GM21390 (cell line): Measurements from ENCODE around the gene EMP3.
"Not testable (repeated sequence)": the region's sequence is repeated elsewhere in the genome, so short reads cannot be mapped to it uniquely, and the experiment has no call there.

Experiments
- ATAC-seq: cut with Tn5 transposase; IDR thresholded peaks from one replicate; pipeline ENCODE4 v1.9.1; 2021; ENCODE audit not compliant: unreplicated experiment

Gene EMP3, protein sequence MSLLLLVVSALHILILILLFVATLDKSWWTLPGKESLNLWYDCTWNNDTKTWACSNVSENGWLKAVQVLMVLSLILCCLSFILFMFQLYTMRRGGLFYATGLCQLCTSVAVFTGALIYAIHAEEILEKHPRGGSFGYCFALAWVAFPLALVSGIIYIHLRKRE

DNA sequence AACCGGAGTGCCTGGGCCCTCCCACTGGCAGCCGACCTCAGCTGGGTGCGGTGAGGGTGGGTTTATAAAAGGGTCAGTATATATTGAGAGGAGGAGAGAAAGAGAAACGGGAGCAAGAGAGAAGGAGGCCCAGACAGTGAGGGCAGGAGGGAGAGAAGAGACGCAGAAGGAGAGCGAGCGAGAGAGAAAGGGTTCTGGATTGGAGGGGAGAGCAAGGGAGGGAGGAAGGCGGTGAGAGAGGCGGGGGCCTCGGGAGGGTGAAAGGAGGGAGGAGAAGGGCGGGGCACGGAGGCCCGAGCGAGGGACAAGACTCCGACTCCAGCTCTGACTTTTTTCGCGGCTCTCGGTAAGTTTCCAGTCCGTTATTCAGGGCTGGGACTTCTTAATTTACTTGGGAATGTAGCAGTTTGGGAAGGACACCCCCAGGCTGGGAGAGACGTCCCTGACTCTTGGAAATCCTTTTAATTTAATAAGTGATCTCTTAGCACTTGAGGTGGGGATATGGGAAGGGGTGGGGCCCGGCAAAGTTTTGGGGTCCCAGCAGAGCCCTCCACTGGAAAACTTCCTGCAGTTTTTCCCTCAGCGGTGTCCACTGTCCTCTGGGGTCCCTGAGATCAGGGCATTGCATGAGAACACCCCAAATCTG, at the start of gene EMP3:
TSS of gene EMP3 (plus strand) at position 288 of the 646 bp plus-strand sequence. CDS start 1,293 bp downstream, outside the sequence.
- no peak for ATAC-seq

DNA sequence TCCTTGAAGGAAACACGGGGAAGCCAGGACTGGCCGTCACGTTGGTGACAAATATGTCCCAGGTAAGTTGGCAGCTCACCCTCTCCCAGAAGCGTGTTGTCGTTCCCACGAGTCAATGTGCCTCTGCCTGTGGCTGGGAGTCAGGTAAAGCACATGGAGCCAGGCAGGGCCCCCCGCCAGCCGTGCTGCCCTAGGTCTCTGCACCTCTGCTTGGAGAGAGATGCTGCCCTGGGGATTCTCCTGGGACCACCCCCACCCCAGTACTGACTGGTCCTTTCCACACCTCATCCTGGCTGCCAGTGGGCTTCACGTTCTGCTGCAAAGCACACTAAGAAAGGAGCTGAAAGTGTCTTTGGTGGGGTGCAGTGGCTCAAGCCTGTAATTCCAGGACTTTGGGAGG, 45.6 kb upstream of the EMP3 start:
- no peak for ATAC-seq

DNA sequence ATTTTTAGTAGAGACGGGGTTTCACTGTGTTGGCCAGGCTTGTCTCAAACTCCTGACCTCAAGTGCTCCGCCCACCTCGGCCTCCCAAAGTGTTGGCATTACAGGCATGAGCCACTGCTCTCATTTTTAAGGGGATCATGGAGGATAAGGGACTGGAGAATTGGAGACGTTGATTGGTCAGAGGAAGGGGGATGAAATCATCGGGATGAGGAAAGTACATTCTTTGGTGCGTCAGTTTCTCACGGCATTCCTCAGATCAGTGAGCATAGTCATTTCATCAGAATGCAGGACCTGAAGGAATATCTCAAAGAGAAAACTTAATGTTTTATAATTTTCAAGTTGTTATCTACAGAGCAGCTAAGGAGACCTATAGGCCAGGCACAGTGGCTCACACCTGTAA, 41.4 kb upstream of the EMP3 start:
- no peak for ATAC-seq

DNA sequence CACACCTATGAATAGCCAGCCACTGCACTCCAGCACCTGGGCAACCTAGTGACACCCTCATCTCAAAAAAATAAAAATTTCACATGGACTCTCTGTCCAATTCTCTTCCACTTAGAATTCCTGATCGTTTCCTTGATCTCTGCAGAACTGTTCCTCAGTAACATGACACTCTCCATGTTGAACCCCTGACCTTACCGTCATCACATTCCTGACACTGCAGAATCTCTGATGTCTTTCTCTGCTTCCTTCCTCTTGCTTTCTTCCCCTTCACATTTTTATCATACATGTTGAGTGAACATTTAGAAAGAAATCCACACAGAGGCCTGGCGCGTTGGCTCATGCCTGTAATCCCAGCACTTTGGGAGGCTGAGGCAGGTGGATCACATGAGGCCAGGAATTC, 40.5 kb upstream of the EMP3 start:
- no peak for ATAC-seq

DNA sequence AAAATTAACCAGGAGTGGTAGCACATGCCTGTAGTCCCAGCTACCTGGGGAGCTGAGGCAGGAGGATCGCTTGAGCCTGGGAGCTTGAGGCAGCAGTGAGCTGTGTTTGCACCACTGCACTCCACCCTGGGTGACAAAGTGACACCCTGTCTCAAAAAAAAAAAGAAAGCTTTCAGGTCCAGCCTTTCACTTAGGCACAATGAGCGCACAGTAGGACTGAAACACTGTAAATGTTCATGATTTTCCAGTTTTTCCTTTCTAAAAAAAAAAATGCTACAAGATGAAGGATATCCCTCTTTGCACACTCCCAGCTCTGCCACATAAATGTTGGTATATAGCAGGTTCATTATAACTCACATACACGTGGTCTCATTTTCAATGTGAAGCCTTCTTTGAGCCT, 37.6 kb upstream of the EMP3 start:
- no peak for ATAC-seq

DNA sequence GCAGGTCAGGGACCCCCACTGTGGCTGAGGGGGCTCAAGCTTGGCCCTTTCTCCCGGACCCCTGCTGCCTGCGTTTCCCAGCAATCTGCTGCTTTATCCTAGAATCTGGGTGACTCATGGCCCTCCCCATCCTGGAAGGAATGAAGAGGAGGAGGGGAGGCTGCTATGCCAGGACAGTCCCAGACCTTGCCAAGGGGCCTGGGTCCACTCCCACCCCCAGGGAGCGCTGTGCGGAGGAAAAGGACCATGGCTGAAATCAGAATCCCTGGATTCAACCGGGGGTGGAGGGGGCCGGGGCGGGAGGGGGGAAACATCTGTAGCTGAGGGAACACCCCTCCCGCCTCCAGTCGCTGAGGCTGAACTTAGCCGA, 35.0 kb upstream of the EMP3 start:
- ATAC-seq = no peak

DNA sequence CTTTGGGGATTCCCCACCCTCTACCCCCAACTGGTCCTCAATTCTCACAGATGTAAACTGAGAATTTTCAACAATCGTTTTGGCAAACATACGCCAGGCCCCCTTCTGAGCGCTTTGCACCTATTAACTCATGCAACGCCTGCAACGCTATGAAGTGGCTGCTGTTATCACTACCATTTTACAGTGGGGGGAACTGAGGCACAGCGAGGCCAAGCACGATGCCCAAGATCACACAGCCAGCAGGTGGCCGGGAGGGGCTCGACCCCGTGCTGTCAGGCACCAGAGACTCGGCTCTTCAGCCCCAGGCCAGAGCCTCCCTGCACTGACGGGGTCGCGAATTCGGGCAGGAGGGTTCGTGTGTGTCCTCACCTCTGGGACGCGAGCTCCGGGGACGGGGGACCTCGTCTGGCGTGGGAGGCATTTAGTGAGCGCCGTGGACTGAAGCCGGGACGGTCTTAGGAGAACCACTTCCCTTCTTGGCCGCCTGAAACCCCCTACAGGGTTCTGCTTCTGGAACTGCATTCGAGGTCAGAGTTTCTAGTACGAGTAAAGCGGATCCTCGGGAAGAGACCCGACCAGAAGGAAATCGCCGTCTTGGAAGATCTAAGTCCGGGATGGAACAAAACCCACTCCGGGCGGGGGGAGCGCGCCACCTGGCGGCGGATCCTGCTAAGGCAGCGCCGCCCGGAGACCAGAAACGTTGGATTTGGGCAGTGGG, 34.4 kb upstream of the EMP3 start:
- no peak for ATAC-seq

DNA sequence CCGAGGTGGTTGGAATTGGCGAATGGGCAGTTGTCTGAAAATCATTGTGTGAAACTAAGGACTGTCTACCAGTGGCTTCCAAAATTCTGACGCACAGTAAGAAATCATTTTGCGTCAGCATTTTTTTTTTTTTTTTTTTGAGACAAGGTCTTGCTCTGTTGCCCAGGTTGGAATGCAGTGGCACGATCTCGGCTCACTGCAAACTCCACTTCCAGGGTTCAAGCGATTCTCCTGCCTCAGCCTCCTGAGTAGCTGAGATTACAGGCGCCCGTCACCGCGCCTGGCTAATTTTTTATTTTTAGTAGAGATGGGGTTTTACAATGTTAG, 33.9 kb upstream of the EMP3 start:
- ATAC-seq = not testable (repeated sequence)

DNA sequence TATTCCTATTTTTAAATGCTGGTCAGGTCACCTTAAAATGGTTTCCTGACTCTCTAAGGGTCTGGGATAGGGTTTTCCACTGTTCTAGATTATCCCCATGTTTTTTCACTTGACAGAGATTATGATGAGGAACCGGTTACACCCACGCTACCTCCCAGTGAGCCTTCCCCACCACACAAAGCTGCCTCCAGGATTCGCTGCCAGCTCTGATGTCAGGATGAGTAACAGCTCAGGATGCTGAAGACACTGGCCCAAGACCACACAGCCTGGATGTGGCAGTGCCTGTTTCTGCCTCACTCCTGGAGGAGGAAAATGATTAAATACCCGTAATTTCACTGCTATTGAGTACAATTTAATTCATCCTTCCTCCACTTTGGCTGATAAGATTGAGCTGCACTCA, 32.6 kb upstream of the EMP3 start:
- ATAC-seq = no peak

DNA sequence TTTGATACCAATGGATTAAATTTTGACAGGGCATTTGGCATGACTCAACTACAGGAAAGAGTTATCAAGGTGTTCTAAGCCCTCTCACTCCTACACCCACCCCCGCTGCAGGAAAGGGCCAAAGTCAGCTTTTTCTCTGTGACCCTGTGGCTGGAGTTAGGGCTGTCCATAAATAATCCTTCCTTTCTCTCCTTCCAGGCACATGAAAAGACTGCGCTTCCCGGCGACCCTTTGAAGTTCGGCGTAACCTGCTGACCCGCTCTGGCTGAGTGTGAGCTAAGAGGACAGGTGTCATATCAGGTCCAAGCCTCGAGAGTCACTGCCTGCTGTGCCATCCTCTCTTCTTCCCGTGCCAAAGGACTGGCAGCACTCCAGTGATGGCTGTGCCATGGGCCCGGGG, 29.9 kb upstream of the EMP3 start:
- ATAC-seq = no peak

DNA sequence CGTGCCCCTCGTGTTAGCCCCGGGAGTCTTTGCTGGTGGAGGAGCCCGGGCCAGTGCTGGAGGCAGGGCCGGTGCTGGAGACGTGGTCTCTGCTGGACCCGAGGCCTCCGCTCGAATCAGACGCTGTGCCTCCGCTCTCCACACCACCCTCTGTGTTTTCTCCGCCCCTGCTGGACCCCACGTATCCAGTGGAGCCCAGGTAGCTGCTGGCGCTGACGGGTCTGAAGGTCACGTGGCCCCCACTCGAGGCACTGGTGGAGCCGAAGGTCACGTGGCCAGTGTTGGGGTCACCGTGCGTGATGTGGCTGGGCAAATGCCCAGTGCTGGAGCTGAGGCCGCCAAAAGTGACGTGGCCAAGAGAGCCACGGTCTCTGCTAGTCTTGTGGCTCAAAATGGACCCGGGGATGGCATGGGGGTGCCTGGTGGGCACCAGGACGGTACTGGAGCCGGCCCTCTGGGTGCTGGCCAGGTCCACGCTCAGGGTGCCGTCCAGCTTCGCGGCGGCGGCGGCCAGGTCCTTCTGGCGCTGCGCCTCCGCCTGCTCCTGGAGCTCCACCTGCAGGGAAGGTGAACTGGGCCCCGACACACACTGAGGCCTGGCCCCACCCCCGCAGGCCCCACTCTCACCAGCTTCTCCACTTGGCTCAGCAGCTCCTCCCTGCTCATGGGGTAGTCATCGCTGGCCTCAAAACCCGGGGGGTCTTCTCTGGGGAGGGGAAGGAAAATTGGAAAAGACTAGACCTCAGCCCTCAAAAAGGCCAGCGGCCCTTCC, 28.2 kb upstream of the EMP3 start:
- ATAC-seq = no peak

DNA sequence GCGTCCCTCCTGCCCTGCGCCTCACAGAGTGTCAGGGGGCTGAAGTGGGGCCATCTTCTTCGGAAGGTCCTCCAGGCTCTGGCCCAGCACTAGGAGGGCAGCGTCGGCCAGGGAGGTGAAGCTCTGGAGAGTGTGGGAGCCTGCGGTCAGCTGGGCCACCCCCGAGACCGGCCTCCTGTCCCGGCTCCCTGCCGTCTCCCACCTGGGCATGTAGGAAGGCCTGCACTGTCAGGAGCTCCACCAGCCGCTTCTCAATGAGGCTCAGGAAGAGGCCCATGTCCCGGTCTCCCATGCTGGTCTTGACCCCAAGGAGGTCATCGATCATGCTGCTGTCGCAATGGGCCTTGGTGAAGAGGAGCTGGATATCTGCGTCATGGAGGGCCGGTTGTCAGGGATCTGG, 27.4 kb upstream of the EMP3 start:
- no peak for ATAC-seq

DNA sequence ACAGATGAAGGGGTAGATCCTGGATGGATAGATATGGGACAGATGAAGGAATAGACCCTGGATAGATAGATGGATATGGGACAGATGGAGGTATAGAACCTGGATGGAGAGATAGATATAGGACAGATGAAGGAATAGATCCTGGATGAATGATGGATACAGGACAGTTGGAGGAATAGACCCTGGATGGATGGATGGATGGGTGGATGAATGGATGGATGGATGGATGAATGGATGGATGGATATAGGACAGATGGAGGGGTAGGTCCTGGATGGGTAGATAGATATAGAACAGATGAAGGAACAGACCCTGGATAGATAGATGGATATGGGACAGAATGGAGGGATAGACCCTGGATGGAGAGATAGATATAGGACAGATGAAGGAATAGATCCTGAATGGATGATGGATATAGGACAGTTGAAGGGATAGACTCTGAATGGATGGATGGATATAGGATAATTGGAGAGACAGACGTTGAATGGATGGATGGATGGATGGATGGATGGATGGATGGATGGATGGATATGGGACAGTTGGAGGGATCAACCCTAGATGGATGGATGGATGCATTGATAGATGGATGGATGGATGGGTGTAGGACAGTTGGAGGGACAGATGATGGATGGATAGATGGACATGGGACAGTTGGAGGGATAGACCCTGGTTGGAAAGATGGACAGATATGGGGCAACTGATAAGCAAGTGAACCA, 23.3 kb upstream of the EMP3 start:
- ATAC-seq = no peak

DNA sequence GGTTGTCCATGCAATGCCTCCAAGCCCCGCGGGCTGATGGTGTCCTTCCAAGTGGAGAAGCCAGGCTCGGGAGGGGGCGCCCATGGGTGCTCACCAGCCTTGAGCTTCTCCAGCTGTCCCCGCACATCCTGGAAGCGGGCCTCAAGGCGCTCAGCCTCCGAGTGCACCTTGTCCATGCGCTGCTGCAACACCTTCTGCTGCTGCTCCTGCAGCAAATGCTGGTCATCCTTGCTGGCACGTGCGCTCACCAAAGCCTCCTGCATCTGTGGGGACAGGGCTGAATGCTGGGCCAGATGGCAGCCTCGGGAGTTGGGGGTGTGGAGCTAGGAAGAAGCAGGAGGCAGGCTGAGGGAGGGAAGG, 22.8 kb upstream of the EMP3 start:
- no peak for ATAC-seq

DNA sequence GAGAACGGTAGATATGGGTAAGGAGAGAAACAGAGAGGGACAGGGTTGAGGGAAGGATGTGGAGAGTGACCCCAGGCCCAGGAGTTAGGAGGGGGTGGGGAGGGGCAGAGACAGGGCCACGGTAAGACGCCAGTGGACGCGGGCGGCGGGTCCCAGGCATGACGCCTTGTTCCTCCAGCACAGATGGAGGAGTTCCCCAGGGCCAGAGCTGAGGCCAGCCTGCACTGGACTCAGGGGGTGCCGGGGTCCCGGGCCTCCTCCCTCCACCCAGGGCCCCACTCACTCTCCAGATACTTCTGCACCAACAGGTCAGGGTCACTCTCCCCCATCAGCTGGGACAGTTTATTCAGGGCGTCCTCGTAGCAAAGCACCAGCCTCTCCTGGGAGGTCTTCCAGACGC, 22.0 kb upstream of the EMP3 start:
- ATAC-seq = no peak

DNA sequence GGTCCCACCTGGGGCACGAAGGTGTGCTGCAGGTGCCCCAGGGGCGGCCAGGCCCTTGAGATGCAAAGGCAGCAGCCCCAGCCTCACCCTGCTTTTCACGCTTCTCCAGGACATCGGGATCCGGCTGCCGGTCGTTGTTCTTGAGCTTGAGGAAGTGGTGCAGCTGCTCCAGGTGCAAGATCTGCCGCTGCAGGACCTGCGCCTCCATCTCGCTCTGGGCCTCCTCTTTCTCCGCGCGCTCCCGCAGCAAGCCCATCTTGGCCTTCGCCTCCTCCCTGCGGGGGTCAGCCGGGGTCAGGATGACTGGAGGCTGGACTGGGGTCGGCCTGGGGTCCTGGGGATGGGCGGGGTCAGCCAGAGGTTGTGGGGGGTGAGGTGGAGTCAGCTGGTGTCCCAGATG, 21.5 kb upstream of the EMP3 start:
- ATAC-seq = no peak

DNA sequence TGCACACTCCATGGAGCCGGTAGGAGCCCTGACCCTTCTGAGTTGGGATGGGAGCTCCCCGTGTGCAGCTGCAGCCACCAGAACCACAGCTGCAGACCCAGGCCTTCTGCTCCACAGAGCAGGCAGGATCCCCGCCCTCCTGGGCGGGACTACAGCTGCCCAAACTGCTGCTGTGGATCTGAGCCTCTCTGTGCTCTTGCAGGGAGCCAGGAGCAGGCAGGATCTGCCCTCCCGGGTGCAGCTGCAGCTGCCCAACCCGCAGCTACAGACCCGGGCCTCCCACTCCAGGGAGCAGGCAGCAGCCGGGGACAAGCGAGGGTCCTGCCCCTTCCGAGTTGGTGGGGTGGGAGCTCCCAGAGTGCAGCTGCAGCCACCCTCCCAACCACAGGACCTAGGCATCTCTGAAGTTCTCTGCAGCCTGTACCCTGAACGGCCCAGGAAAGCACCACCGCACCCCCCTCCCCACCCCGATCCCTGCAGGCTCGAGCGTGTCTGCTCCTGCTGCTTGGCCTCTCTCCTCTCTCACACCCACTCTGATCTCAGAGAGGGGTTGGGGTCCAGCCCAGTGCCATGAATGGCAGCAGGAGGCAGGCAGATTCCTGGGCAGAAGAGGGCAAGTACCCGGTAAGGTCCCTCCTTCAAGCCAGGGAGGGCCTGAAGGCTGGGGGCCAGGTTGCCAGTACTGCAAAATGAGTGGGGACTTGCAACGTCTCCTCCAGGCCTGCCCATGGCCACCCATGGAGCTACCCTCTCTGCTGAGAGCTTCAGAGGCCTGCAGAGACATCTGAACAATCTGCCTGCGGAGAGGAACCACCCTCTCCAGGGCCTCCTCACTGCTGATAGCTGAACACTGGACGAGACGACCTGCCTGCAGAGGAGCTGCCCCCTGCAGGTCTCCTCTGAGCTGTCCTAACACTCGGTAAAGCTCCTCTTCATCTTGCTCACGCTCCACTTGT, 16.4 kb upstream of the EMP3 start:
- no peak for ATAC-seq

DNA sequence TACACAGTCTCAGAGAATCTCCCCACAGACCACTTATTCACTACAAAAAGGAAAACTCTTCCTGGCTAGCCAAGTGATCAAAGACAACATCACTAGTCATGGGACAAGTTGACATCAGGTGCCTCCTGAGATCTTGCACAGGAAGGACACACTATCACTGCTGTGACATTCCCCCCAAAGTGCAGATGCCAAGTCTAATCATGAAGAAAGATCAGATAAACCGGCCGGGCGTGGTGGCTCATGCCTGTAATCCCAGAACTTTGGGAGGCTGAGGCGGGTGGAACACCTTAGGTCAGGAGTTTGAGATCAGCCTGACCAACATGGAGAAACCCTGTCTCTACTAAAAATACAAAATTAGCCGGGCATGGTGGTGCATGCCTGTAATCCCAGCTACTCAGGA, 15.6 kb upstream of the EMP3 start:
- ATAC-seq = not testable (repeated sequence)

DNA sequence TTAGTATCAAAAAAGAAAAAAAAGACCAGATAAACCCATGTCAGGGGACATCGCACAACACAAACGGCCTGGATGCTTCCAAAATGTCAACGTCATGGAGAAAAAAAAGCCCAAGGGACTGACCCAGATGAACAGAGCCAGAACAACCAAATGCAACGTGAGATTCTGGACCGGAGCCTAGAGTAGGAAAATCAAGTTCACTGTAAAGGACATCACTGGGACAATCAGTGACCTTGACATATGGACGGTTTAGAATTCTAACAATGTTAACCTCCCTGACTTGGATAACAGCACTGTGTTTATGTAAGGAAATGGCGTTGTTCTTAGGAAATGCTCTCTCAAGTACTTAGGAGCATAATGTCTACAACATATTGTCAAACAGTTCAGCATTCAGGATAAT, 15.1 kb upstream of the EMP3 start:
- no peak for ATAC-seq

DNA sequence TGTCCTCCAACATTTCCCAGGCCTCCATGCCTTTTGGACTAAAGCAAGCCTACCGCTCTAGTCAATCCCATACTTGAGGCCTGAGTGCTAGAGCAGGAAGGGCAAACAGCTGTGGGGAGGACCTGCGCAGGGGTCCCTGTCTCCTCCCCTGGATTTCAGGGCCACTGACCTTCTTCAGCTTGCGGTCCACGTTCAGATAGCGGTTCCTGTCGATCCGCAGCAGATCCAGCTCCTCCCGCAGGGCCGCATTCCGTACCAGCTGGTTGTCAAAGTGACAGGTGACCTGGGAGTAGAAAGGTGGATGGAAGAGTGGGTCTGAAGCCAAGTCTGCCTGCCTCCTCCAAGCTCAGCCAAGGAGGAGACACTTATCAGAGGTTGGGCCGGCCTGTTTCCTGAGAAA, 14.0 kb upstream of the EMP3 start:
- ATAC-seq = no peak
